ENCODE measurements around the gene FETUB.
"Not testable (repeated sequence)": the region's sequence is repeated elsewhere in the genome, so short reads cannot be mapped to it uniquely, and the experiment has no call there.

The FETUB gene

DNA sequence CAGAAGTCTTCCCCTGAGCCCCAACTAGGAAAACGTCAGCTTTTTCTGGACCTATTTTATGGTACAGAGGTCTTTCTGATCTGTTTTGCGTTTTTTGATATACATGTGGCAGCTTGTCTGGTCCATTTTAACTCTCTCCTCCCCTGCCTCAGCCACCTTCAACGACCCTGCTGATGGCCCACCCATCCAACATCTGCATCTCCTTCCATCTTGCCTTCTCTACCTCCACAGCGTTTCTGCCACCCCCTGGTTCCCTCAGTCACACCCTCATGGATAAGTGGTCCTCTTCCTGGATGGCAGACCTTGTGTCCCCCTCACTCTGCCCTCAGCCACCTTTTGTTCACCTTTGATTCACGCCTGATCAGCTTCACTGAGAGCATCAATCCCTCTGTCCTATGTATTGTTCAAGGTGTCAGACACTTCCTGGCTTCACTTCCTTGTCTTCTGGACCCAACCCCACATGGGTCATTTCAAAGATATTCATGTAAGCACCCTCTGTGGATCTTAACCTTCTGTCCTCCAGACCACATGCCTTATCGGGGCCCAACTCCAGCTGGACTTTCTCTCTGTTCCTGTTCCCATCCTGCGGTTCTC, 13.8 kb upstream of the FETUB start:
- TF ChIP-seq, protein P1, sequence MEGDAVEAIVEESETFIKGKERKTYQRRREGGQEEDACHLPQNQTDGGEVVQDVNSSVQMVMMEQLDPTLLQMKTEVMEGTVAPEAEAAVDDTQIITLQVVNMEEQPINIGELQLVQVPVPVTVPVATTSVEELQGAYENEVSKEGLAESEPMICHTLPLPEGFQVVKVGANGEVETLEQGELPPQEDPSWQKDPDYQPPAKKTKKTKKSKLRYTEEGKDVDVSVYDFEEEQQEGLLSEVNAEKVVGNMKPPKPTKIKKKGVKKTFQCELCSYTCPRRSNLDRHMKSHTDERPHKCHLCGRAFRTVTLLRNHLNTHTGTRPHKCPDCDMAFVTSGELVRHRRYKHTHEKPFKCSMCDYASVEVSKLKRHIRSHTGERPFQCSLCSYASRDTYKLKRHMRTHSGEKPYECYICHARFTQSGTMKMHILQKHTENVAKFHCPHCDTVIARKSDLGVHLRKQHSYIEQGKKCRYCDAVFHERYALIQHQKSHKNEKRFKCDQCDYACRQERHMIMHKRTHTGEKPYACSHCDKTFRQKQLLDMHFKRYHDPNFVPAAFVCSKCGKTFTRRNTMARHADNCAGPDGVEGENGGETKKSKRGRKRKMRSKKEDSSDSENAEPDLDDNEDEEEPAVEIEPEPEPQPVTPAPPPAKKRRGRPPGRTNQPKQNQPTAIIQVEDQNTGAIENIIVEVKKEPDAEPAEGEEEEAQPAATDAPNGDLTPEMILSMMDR (conservative IDR thresholded peaks at IDR 0.05; ENCODE audit: control insufficient read depth, insufficient read depth, low read depth, low read length) = no peak
- no peak overlapping the region for H3K4me3 ChIP-seq (ENCODE audit: control insufficient read depth, low read depth, low read length)
- DNase-seq (ENCODE audit: low read depth) = no peak

DNA sequence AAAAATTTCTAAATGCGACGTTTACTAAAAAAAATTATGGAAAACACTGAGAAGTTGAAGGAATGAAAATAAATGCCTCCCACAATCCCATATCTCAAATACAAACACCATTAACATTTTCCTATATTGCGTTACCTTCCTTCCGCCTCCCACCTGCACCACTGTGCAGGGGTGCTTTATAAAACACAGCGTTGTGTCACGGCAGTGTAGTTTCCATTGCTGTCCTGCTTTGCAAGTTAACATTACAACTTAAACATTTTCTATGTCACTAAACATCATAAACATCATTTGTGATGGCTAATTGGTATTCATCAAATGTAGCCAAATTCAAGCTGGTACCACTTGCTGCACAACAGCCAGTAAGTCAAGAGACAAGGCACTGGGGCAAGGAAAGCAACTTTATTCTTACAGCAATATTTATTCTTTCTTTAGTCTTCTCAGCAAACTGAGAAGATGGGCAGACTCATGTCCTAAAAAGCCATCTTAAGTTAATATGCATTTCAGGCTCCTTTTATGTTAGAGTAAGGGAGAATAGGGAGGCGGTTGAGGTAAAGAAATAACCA, 12.3 kb upstream of the FETUB start:
- TF ChIP-seq, protein P1 (conservative IDR thresholded peaks at IDR 0.05; ENCODE audit: control insufficient read depth, insufficient read depth, low read depth, low read length) = no peak
- DNase-seq (ENCODE audit: low read depth) = no peak
- H3K4me3 ChIP-seq (ENCODE audit: control insufficient read depth, low read depth, low read length) = no peak overlapping the region

DNA sequence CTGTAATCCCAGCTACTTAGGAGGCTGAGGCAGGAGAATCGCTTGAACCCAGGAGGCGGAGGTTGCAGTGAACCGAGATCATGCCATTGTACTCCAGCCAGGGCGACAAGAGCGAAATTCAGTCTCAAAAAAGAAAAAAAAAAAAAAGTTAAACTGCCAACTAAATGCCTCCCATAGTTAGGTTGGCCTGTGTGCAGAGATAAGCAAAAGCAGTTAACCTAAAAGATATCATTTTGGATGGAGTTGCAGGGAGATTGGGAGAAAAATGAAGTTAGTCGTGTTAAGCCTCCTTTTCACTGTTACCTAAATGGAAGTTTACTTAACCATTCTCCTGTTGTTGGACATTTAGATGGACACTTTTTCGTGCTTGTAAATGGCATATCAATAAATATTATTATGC, 11.4 kb upstream of the FETUB start:
- TF ChIP-seq, protein P1 (conservative IDR thresholded peaks at IDR 0.05; ENCODE audit: control insufficient read depth, insufficient read depth, low read depth, low read length) = no peak
- no peak for DNase-seq (ENCODE audit: low read depth)
- H3K4me3 ChIP-seq (ENCODE audit: control insufficient read depth, low read depth, low read length) = no peak overlapping the region

DNA sequence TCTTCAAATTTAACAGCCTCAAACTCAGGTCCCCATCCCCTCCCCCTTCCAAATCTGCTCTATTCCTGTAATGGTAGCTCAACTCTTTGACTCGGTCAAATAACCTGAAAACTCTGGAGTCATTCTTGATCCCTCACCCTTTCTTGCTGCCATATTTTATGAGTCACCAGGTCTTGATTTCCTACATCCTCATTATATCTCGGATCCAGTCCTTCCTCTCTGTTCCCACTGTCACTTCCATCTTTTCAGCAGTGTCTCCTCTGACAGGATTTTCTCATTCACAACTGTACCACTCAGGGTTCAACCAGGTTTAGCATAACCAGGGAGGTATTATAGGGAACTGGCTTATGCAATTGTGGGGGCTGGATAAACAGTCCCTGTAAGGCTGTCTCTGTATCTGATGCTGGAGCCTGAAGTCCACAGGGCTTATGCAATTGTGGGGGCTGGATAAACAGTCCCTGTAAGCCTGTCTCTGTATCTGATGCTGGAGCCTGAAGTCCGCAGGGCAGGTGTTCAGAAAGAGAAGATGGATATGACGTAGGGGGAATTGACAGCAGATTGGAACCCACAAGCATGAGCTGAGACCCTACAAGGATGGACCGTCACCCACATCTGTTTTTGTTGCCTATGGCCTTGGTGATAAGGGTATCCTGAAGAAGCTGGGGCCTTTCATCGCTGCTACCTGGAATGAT, 9.1 kb upstream of the FETUB start:
- no peak overlapping the region for H3K4me3 ChIP-seq (ENCODE audit: control insufficient read depth, low read depth, low read length)
- no peak for DNase-seq (ENCODE audit: low read depth)
- TF ChIP-seq, protein P1 (conservative IDR thresholded peaks at IDR 0.05; ENCODE audit: control insufficient read depth, insufficient read depth, low read depth, low read length) = no peak

DNA sequence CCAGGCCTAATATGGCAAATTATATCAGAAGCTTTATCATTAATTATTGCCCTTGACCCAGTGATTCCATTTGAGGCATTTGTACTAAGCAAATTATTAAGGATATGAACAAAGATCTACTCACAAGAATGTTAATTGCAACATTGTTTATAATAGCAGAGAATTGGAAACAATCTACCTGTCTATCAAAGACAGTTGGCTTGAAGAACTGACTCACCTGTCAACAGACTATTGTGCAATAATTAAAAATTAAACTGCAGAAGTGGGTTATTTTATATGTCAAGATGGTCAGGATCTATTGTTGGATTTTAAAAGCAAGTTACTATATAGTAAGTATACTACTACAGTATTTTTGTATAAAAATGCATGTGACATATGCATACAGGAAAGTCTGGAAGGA, 6.7 kb upstream of the FETUB start:
- H3K4me3 ChIP-seq (ENCODE audit: control insufficient read depth, low read depth, low read length) = no peak overlapping the region
- DNase-seq (ENCODE audit: low read depth) = no peak
- TF ChIP-seq, protein P1 (conservative IDR thresholded peaks at IDR 0.05; ENCODE audit: control insufficient read depth, insufficient read depth, low read depth, low read length) = no peak

DNA sequence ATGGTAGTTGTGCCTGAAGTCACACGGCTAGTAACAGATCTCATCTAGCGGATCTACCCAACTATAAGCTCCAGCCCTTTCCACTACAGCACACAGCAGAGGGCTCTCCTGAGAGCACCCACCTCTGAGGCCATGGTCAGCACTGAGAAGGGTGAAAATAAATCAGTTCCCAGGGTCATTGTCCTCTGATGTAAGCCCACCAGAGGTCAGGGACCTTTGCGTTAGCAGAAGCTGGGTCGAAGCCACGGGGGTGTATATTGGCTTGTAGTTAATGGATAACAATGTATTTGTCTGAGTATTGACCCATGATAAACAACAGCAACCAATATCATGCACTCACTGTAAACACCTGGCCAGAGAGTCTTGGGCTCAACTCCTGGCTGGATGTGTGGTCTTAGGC, 6.0 kb upstream of the FETUB start:
- DNase-seq (ENCODE audit: low read depth); H3K4me3 ChIP-seq (ENCODE audit: control insufficient read depth, low read depth, low read length): not testable (repeated sequence)

DNA sequence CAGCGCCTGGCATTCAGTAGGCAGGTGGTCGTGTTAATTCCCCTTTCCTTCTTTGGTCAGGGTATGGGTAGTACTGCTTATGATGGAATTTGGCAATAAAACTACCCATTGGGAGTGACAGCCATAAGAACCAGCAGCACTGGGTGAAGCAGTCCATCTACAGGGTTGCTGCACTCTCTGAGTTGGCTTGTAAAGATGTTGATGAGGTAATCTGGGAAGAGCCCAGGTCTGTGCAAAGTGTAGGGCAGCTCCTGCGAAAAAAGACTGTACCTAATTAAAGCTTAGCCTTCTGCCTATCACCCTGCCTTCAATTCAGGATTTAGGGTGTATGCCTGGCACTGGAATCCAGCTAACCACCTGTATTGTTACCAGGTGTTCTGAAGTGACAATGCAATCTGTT, 4.7 kb upstream of the FETUB start:
- TF ChIP-seq, protein P1 (conservative IDR thresholded peaks at IDR 0.05; ENCODE audit: control insufficient read depth, insufficient read depth, low read depth, low read length) = no peak
- H3K4me3 ChIP-seq (ENCODE audit: control insufficient read depth, low read depth, low read length) = no peak overlapping the region
- no peak for DNase-seq (ENCODE audit: low read depth)
